ENCODE data around the gene PAK2.
"Not testable (repeated sequence)": the region's sequence is repeated elsewhere in the genome, so short reads cannot be mapped to it uniquely, and the experiment has no call there.

The PAK2 gene

GRCh38 chr3:196790636-196791035 lies 51.0 kb downstream of the PAK2 start:
- H3K4me3 Mint-ChIP-seq: no peak overlapping the region
- peaks cover 4% of the 10 kb centered on the region for H3K9me3 Mint-ChIP-seq
- H3K27me3 Mint-ChIP-seq: no peaks in the 10 kb centered on the region
- DNase-seq (no peak), ATAC-seq (no peak)
- H3K36me3 Mint-ChIP-seq (ENCODE audit: low read depth): peaks cover 48% of the 10 kb centered on the region
- H3K4me1 Mint-ChIP-seq: peaks cover 13% of the 10 kb centered on the region
- H3K27ac Mint-ChIP-seq: no peak overlapping the region

GRCh38 chr3:196792771-196793170 lies 53.1 kb downstream of the PAK2 start:
- peaks cover 4% of the 10 kb centered on the region for H3K9me3 Mint-ChIP-seq
- no peak overlapping the region for H3K4me3 Mint-ChIP-seq
- H3K4me1 Mint-ChIP-seq: peaks cover 10% of the 10 kb centered on the region
- H3K36me3 Mint-ChIP-seq (ENCODE audit: low read depth): peaks cover 41% of the 10 kb centered on the region
- no peaks in the 10 kb centered on the region for H3K27me3 Mint-ChIP-seq
- DNase-seq (no peak), ATAC-seq (no peak)
- no peak overlapping the region for H3K27ac Mint-ChIP-seq

- DNase-seq (no peak), ATAC-seq (no peak)
- peaks cover 41% of the 10 kb centered on the region for H3K36me3 Mint-ChIP-seq (ENCODE audit: low read depth)
Measured at GRCh38 chr3:196793246-196793645, 53.6 kb downstream of the PAK2 start.

GRCh38 chr3:196794467-196794866 lies 54.8 kb downstream of the PAK2 start:
- Mint-ChIP-seq H3K27me3 (no peaks in the 10 kb centered on the region), H3K9me3 (peaks cover 4% of the 10 kb centered on the region), H3K36me3 (ENCODE audit: low read depth) (peaks cover 43% of the 10 kb centered on the region), H3K4me3 (no peak overlapping the region), H3K4me1 (peaks cover 9% of the 10 kb centered on the region), H3K27ac (no peak overlapping the region)
- DNase-seq (no peak), ATAC-seq (no peak)

More at GRCh38 chr3:196793246-196793645, 53.6 kb downstream of the PAK2 start:
- no peaks in the 10 kb centered on the region for H3K27me3 Mint-ChIP-seq
- peaks cover 7% of the 10 kb centered on the region for H3K4me1 Mint-ChIP-seq
- no peak overlapping the region for H3K4me3 Mint-ChIP-seq
- peaks cover 4% of the 10 kb centered on the region for H3K9me3 Mint-ChIP-seq
- H3K27ac Mint-ChIP-seq: no peak overlapping the region

- Mint-ChIP-seq H3K36me3 (ENCODE audit: low read depth) (peaks cover 32% of the 10 kb centered on the region), H3K27ac (no peak overlapping the region), H3K4me3 (no peak overlapping the region), H3K4me1 (peaks cover 8% of the 10 kb centered on the region), H3K9me3 (peaks cover 4% of the 10 kb centered on the region), H3K27me3 (no peaks in the 10 kb centered on the region)
- ATAC-seq (no peak), DNase-seq (no peak)
Measured at GRCh38 chr3:196796317-196796716, 56.7 kb downstream of the PAK2 start.

- no peaks in the 10 kb centered on the region for H3K27me3 Mint-ChIP-seq
- DNase-seq (no peak), ATAC-seq (no peak)
- H3K27ac Mint-ChIP-seq: no peak overlapping the region
- H3K36me3 Mint-ChIP-seq (ENCODE audit: low read depth): peaks cover 25% of the 10 kb centered on the region
- no peak overlapping the region for H3K4me3 Mint-ChIP-seq
- peaks cover 22% of the 10 kb centered on the region for H3K4me1 Mint-ChIP-seq
- H3K9me3 Mint-ChIP-seq: no peaks in the 10 kb centered on the region
Measured at GRCh38 chr3:196800742-196801434, 61.2 kb downstream of the PAK2 start.

- Mint-ChIP-seq H3K4me3 (no peak overlapping the region), H3K27me3 (no peaks in the 10 kb centered on the region), H3K27ac (peak overlapping the region; percentile 78), H3K36me3 (ENCODE audit: low read depth) (peaks cover 47% of the 10 kb centered on the region), H3K4me1 (peaks cover 18% of the 10 kb centered on the region), H3K9me3 (no peaks in the 10 kb centered on the region)
- DNase-seq (no peak), ATAC-seq (peak; percentile 76)
Measured at GRCh38 chr3:196803891-196804468, 64.3 kb downstream of the PAK2 start.

- H3K27me3 Mint-ChIP-seq: no peaks in the 10 kb centered on the region
- H3K27ac Mint-ChIP-seq: no peak overlapping the region
- ATAC-seq (no peak), DNase-seq (no peak)
- H3K36me3 Mint-ChIP-seq (ENCODE audit: low read depth): peaks cover 49% of the 10 kb centered on the region
- H3K4me3 Mint-ChIP-seq: no peak overlapping the region
- H3K9me3 Mint-ChIP-seq: no peaks in the 10 kb centered on the region
- peaks cover 20% of the 10 kb centered on the region for H3K4me1 Mint-ChIP-seq
Measured at GRCh38 chr3:196804773-196805172, 65.1 kb downstream of the PAK2 start.

GRCh38 chr3:196810963-196811581 lies 71.4 kb downstream of the PAK2 start:
- H3K4me1 Mint-ChIP-seq: peaks cover 3% of the 10 kb centered on the region
- peaks cover 45% of the 10 kb centered on the region for H3K36me3 Mint-ChIP-seq (ENCODE audit: low read depth)
- no peak overlapping the region for H3K4me3 Mint-ChIP-seq
- no peaks in the 10 kb centered on the region for H3K9me3 Mint-ChIP-seq
- H3K27me3 Mint-ChIP-seq: no peaks in the 10 kb centered on the region
- H3K27ac Mint-ChIP-seq: no peak overlapping the region
- no peak for ATAC-seq
- no peak for DNase-seq

GRCh38 chr3:196812853-196813252 lies 73.2 kb downstream of the PAK2 start:
- DNase-seq (no peak), ATAC-seq (no peak)
- Mint-ChIP-seq H3K4me3 (no peak overlapping the region), H3K4me1 (peaks cover 3% of the 10 kb centered on the region), H3K27me3 (no peaks in the 10 kb centered on the region), H3K27ac (no peak overlapping the region), H3K36me3 (ENCODE audit: low read depth) (peaks cover 33% of the 10 kb centered on the region), H3K9me3 (no peaks in the 10 kb centered on the region)

GRCh38 chr3:196813903-196814302 lies 74.2 kb downstream of the PAK2 start:
- Mint-ChIP-seq H3K36me3 (ENCODE audit: low read depth) (peaks cover 27% of the 10 kb centered on the region), H3K4me3 (no peak overlapping the region), H3K27me3 (no peaks in the 10 kb centered on the region), H3K27ac (no peak overlapping the region), H3K4me1 (peaks cover 3% of the 10 kb centered on the region), H3K9me3 (no peaks in the 10 kb centered on the region)
- DNase-seq (no peak), ATAC-seq (no peak)

- Mint-ChIP-seq H3K9me3 (no peaks in the 10 kb centered on the region), H3K4me1 (no peaks in the 10 kb centered on the region), H3K27ac (peak overlapping the region; percentile 9), H3K27me3 (no peaks in the 10 kb centered on the region), H3K36me3 (ENCODE audit: low read depth) (peaks cover 43% of the 10 kb centered on the region), H3K4me3 (no peak overlapping the region)
- ATAC-seq (no peak), DNase-seq (no peak)
Measured at GRCh38 chr3:196821806-196822355, 82.2 kb downstream of the PAK2 start.

- not testable (repeated sequence) for ATAC-seq; H3K4me1 Mint-ChIP-seq; H3K27me3 Mint-ChIP-seq; H3K36me3 Mint-ChIP-seq (ENCODE audit: low read depth); DNase-seq; H3K4me3 Mint-ChIP-seq; H3K27ac Mint-ChIP-seq; H3K9me3 Mint-ChIP-seq
Measured at GRCh38 chr3:196829651-196830050, 90.0 kb downstream of the PAK2 start.

- ATAC-seq (no peak), DNase-seq (no peak)
- no peaks in the 10 kb centered on the region for H3K4me1 Mint-ChIP-seq
- no peaks in the 10 kb centered on the region for H3K36me3 Mint-ChIP-seq (ENCODE audit: low read depth)
- no peak overlapping the region for H3K4me3 Mint-ChIP-seq
- H3K9me3 Mint-ChIP-seq: no peaks in the 10 kb centered on the region
- no peaks in the 10 kb centered on the region for H3K27me3 Mint-ChIP-seq
- H3K27ac Mint-ChIP-seq: no peak overlapping the region
Measured at GRCh38 chr3:196835086-196835485, 95.4 kb downstream of the PAK2 start.

GRCh38 chr3:196836626-196837025 lies 97.0 kb downstream of the PAK2 start:
- not testable (repeated sequence) for H3K27ac Mint-ChIP-seq; DNase-seq; H3K36me3 Mint-ChIP-seq (ENCODE audit: low read depth)

More at GRCh38 chr3:196836626-196837025, 97.0 kb downstream of the PAK2 start:
- not testable (repeated sequence) for H3K9me3 Mint-ChIP-seq, ATAC-seq, H3K4me1 Mint-ChIP-seq, H3K4me3 Mint-ChIP-seq, H3K27me3 Mint-ChIP-seq
